Ovary (tissue), 9 donors: ENCODE data around the gene TRIP4. TPM values are rescaled to one million over a fixed set of nuclear protein-coding genes. Genes with fewer than 3 reads are reported as not detected.

Experiments used
- DNase-seq, 5 donors: peaks; one replicate each; pipeline ENCODE4 v3.0.0-alpha.2; 2019 to 2020
- H3K27ac ChIP-seq, 2 donors: fragments of 200-600 bp; one replicate each; pipeline versions ENCODE4 v1.5.1 to v1.8.0; 2019 to 2022
- H3K27me3 ChIP-seq: fragments of 200-600 bp; one replicate; pipeline ENCODE4 v1.8.0; 2022
- H3K36me3 ChIP-seq: fragments of 200-600 bp; sonication (generic); one replicate; pipeline ENCODE4 v1.5.1; 2019
- H3K4me1 ChIP-seq: one replicate; pipeline ENCODE4 v1.8.1; 2013; ENCODE audit warnings: mild to moderate bottlenecking, moderate library complexity; ENCODE audit not compliant: insufficient read depth
- H3K4me3 ChIP-seq: fragments of 200-600 bp; sonication (generic); one replicate; pipeline ENCODE4 v1.5.1; 2017
- H3K9me3 ChIP-seq, 2 donors: fragments of 200-600 bp in 1 of 2; sonication (generic) in 1 of 2; one replicate each; pipeline versions ENCODE4 v1.5.1 to v1.8.1; 2013 to 2019; ENCODE audit warnings: mild to moderate bottlenecking in 1 of 2, moderate library complexity in 1 of 2
- EP300 ChIP-seq: sonication (generic); formaldehyde crosslinking; IDR thresholded peaks from one replicate; pipeline ENCODE4 v1.6.1; 2017; ENCODE audit warnings: antibody characterized with exemption
- POLR2A ChIP-seq: fragments of 450-650 bp; IDR thresholded peaks from one replicate; pipeline ENCODE4 v1.6.1; 2017; ENCODE audit warnings: antibody characterized with exemption, mild to moderate bottlenecking, moderate library complexity
- WGBS, 3 donors: extraction: QIAGEN DNeasy Blood & Tissue Kit in 1 of 3; methylation state at CpG; one replicate each; pipeline versions ENCODE4 v1.1.5 to v1.1.7; 2013 to 2017; 5-methylcytosine and 5-hydroxymethylcytosine counted together
- intact Hi-C, 4 donors: fragments of 100-400 bp; cut with DNase I; formaldehyde crosslinking; loops; one replicate each; pipeline versions ENCODE4 v1.11.0 to v1.15.1; 2022 to 2023
- polyA plus RNA-seq, 2 donors: library from polyadenylated mRNA; stranded (reverse); fragments of 200-250 nt in 1 of 2; fragments of 350-450 nt in 1 of 2; fragmentation: Illumina TruSeq in 1 of 2; extraction: RNeasy Lipid Tissue Mini Kit (QIAGEN cat#74804) in 1 of 2; gene quantifications; one replicate each; pipeline ENCODE4 v1.2.3, GENCODE V29; 2013 to 2014
- total RNA-seq, 7 donors: library from RNA; depleted of rRNA in 2 of 7; stranded (reverse); fragments of >200 nt in 2 of 7; fragmentation: NEBNext Ultra II Directional in 3 of 7; extraction: Animal tissue kit (Norgen Biotek cat#: 25700) in 3 of 7; gene quantifications; one replicate each; pipeline versions ENCODE4 v1.1.0 to v1.2.4, GENCODE V29; 2016 to 2023
- TF ChIP-seq, protein P1 (sequence below), 3 donors: fragments of 450-650 bp in 2 of 3; fragments of 200-600 bp in 1 of 3; IDR thresholded peaks; one replicate each; pipeline versions ENCODE4 v1.5.1 to v1.8.0; 2016 to 2022; ENCODE audit warnings: antibody characterized with exemption in 3 of 3, mild to moderate bottlenecking in 1 of 3
- donor health status: DM: no; HTN: no; CAD: no; lungs with moderate emphysema.
- donor health status: DM: no; HTN: no; CAD: no.
- donor health status: Bipolar disorder and iron deficiency.
- donor health status: DM: yes; HTN: yes; CAD: no.
- donor health status: DM: no; HTN: no; CAD: no.
- donor health status: DM: yes; HTN: yes; CAD: no.

TRIP4 gene
- total and polyA plus RNA-seq, 9 donors = 7.4 to 24.0 (median 18.6) TPM

DNA sequence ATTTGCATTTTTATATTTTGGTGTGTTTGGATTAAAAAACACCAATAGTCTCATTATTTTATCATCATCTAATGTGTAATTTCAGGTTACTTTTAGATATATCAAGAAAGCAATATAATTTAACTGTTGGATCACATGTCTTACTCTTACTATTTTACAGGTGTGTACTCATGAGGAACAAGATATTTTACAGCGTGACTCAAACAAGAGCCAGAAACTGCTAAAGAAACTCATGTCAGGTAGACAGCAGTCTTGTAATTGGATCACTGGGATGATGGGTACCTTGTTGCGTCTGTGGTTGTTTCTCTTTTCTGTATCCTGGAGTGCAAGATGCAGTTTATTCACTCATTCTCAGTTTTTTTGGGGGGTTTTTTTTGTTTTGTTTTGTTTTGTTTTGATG lies 12.9 kb downstream of the TRIP4 start:
- Histone ChIP-seq H3K9me3 (no peaks in the 10 kb centered on the region), H3K27ac (no peak overlapping the region), H3K4me3 (no peak overlapping the region), H3K36me3 (no peaks in the 10 kb centered on the region), H3K27me3 (no peaks in the 10 kb centered on the region), H3K4me1 (no peaks in the 10 kb centered on the region)
- no peak for TF ChIP-seq EP300
- TF ChIP-seq, protein P1, sequence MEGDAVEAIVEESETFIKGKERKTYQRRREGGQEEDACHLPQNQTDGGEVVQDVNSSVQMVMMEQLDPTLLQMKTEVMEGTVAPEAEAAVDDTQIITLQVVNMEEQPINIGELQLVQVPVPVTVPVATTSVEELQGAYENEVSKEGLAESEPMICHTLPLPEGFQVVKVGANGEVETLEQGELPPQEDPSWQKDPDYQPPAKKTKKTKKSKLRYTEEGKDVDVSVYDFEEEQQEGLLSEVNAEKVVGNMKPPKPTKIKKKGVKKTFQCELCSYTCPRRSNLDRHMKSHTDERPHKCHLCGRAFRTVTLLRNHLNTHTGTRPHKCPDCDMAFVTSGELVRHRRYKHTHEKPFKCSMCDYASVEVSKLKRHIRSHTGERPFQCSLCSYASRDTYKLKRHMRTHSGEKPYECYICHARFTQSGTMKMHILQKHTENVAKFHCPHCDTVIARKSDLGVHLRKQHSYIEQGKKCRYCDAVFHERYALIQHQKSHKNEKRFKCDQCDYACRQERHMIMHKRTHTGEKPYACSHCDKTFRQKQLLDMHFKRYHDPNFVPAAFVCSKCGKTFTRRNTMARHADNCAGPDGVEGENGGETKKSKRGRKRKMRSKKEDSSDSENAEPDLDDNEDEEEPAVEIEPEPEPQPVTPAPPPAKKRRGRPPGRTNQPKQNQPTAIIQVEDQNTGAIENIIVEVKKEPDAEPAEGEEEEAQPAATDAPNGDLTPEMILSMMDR (IDR thresholded peaks at IDR 0.05) = no peak
- no peak for TF ChIP-seq POLR2A
- intact Hi-C loops = no loop called here
- WGBS, 3 donors = 92 to 94% (median 93%) methylated on average over 2 of the region's 2 CpGs
- no peak for DNase-seq

DNA sequence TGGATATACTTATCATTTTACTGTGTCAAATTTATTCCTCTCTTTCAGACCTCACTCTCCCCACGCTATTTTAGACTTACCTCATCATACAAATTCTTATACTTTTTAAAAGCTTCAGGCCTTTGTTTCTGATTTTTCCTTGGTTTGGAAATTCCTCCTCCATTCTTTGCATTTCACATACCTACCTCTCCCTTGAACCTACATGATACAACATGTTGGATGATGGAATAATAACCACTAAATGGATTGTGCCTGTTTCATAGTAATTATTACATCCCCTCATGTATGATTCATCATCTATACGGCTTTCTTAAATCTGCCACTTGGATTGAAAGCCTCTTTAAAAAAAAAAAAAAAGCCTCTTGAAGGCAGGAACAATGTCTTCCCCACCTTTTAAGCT lies 24.6 kb downstream of the TRIP4 start:
- intact Hi-C loops = no loop called here
- no peak overlapping the region for H3K4me3 ChIP-seq
- H3K27ac ChIP-seq = no peak overlapping the region
- 87 to 93% (median 89%) methylated on average over 2 of the region's 2 CpGs for WGBS, 3 donors
- no peaks in the 10 kb centered on the region for H3K36me3 ChIP-seq
- no peaks in the 10 kb centered on the region for H3K9me3 ChIP-seq
- DNase-seq = no peak
- TF ChIP-seq, protein P1 (IDR thresholded peaks at IDR 0.05) = no peak
- no peak for TF ChIP-seq POLR2A
- TF ChIP-seq EP300 = no peak
- no peaks in the 10 kb centered on the region for H3K4me1 ChIP-seq
- no peaks in the 10 kb centered on the region for H3K27me3 ChIP-seq

DNA sequence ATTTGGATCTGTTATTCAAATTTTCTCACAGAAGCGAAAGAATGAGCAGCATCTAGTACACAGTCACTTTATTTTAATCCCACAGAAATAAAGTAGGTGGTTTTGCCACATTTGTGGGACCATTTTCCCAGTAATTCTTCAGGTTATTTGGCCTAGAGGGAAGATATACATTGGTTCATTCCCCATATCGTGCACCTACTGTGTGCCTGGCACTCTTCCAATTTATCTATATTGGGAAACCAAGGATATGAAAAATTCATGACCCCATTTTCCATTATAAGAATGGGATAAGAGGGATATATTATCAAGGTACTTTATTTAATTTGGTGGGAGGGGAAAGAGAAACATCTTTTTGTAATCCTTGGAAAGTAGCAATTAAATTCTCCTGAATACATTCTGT lies 35.1 kb downstream of the TRIP4 start:
- 61 to 70% (median 64%) methylated on average over 2 of the region's 2 CpGs for WGBS, 3 donors
- intact Hi-C loops = loop anchor here in 2 of 4 donors (5.0 to 10.0 kb wide), 3 partner anchors 262 to 392 kb away; no protein-coding TSS in a partner anchor
- H3K36me3 ChIP-seq = no peaks in the 10 kb centered on the region

DNA sequence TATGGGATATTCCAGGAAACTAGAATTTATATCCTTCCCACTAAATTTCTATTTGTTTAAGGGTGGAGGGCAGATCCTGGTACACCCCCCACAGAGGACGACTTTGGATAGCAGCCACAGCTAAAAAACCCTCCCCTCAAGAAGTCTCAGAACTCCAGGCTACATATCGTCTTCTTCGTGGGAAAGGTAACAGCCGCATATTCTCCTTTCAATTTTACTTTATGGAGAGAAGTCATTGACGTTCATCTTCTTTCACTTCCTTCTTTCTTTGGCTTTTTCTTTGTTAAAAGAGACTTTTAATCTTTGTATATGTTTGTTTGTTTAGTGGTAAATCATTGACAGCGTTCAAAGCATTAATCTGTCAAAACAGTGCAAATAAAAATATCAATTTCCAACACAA lies 36.3 kb downstream of the TRIP4 start:
- H3K4me1 ChIP-seq = peaks cover 1% of the 10 kb centered on the region
- 84 to 89% (median 86%) methylated on average over 6 of the region's 6 CpGs for WGBS, 3 donors
- no peaks in the 10 kb centered on the region for H3K36me3 ChIP-seq
- H3K27ac ChIP-seq = no peak overlapping the region
- H3K27me3 ChIP-seq = peaks cover under 1% of the 10 kb centered on the region
- H3K9me3 ChIP-seq = no peaks in the 10 kb centered on the region
- no peak for TF ChIP-seq EP300
- TF ChIP-seq POLR2A = no peak
- TF ChIP-seq, protein P1 (IDR thresholded peaks at IDR 0.05) = no peak
- DNase-seq = no peak
- intact Hi-C loops = loop anchor here in 2 of 4 donors (5.0 to 10.0 kb wide), 3 partner anchors 261 to 391 kb away; no protein-coding TSS in a partner anchor
- no peak overlapping the region for H3K4me3 ChIP-seq

More for the DNA sequence above, 35.1 kb downstream of the TRIP4 start:
- Histone ChIP-seq H3K27ac (no peak overlapping the region), H3K4me1 (peaks cover 1% of the 10 kb centered on the region), H3K27me3 (peaks cover 4% of the 10 kb centered on the region), H3K9me3 (no peaks in the 10 kb centered on the region), H3K4me3 (no peak overlapping the region)
- no peak for DNase-seq
- TF ChIP-seq POLR2A (no peak), EP300 (no peak)
- TF ChIP-seq, protein P1 (IDR thresholded peaks at IDR 0.05) = no peak
